Activated CD8-positive, alpha-beta memory T cell treated with anti-CD3 and anti-CD28 coated beads for 36 hours (primary cell): ENCODE results near the gene PTPRA. TPM values are rescaled to one million over a fixed set of nuclear protein-coding genes. Genes with fewer than 3 reads are reported as not detected.
"Not testable (repeated sequence)": the region's sequence is repeated elsewhere in the genome, so short reads cannot be mapped to it uniquely, and the experiment has no call there.

Experiments used
- CTCF ChIA-PET: fragments of 350-600 bp; sonication (Branson Sonifier 250); formaldehyde crosslinking; loops from one replicate; lab custom pipeline; 2021; ENCODE audit warnings: antibody characterized with exemption; lab: Charles Lee
- POLR2A ChIA-PET: fragments of 350-600 bp; sonication (Branson Sonifier 250); formaldehyde crosslinking; loops from one replicate; lab custom pipeline; 2021; ENCODE audit warnings: antibody characterized with exemption; lab: Charles Lee
- total RNA-seq, 2 experiments: library from RNA; stranded (reverse); gene quantifications; one replicate each; pipeline ENCODE4 v1.2.3, GENCODE V29; 2021

The PTPRA gene
- total RNA-seq, 2 experiments from 2014 or later, result 47.7 to 48.4 TPM

GRCh38 chr20:3044336-3044965 is 171.2 kb downstream of the PTPRA start:
- ChIA-PET POLR2A (no interaction called here), CTCF (no interaction called here)

DNA sequence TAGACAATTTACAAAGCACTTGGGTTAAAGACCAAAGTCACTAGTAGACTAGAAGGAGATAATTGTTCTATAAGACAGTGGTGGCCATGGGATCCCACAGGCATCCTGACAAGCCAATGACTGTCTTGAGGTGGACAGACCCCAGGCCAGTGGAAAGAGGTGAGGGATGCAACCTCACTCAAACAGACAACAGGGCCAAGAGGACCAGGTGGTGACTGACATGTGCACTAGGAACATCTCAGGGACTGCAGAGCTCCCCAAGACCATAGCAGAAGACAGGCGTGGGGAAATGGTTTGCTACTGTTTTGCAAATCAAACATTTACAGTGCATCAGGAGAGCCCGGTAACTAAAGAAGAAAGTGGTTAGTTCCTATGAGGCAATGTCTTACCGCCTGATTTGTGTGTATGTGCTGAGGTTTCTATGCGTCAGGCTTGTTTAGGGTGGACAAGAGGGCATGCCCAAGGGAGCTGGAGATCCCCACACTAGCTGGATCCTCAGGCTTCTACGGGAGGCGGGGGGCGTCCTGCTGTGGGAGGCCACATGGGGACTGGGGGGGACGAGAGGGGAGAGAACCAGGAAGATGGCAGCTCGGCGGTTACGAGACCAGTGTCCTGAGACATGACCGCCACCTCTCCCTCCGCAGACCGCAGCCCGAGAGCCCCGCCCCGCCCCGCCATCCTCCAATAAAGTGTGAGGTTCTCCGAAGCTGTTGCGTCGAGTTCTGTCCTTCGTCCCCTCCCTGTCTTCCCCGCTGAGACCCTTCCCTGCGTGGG is 171.9 kb downstream of the PTPRA start:
- ChIA-PET POLR2A (interaction anchor here (0.5 to 1.0 kb wide), 7 partner anchors 30 to 1860 kb away, joined by 3 to 6 read pairs (median 4); no protein-coding TSS in a partner anchor), CTCF (no interaction called here)

GRCh38 chr20:3045816-3046676 is 172.8 kb downstream of the PTPRA start, which contains the start of gene MRPS26:
TSS of gene MRPS26 (plus strand) at chr20:3046052. CDS start at chr20:3046069, 17 bp downstream.
- ChIA-PET POLR2A (interaction anchor here (0.5 to 1.3 kb wide), 6 partner anchors 31 to 158 kb away, joined by 3 to 5 read pairs (median 4); no protein-coding TSS in a partner anchor), CTCF (no interaction called here)

GRCh38 chr20:3046677-3047462 is 173.6 kb downstream of the PTPRA start:
- ChIA-PET CTCF (no interaction called here), POLR2A (interaction anchor here (0.6 to 1.3 kb wide), 2 partner anchors 55 to 157 kb away, joined by 3 to 4 read pairs; no protein-coding TSS in a partner anchor)

DNA sequence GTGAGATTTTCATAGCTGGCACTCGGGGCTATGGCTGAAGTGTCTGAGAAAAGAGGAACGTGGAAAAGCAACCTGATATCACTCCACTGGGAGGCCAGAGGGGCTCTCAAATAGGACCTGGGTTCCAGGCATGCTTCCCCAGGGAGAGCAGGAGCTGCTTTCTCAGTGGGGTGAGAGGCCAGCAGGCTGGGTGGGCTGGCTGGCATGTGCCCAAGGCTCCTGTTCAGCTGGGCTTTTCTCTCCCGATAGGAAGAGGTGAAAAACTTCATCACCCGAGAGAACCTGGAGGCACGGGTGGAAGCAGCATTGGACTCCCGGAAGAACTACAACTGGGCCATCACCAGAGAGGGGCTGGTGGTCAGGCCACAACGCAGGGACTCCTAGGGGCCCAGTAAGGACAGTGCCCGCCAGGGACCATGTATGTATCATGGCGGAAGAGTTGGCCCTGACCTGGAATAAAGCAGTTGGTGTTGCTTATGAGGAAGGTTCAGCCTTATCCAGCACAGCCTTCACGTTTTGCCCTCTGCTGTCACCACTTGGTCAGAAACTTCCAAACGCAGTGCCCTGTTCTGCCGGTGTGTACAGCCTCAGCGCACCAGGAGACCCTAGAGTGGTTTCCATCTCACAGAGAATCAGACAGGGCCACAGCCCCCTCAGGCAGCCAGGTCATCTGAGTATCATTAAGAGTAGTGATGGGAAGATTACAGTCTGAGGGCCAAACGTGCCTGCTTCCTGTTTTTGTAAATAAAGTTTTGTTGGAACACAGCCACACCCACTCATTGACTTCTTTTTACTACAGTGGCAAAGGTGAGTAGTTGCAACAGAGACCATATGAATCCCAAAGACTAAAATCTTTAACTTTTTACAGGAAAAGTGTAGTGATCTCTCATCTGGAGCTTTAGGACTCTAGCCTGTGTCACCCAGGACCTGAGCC is 174.5 kb downstream of the PTPRA start:
- POLR2A ChIA-PET, result interaction anchor here (1.3 kb wide), 1 partner anchor 156 kb away, joined by 3 read pairs; no protein-coding TSS in a partner anchor
- CTCF ChIA-PET, result no interaction called here

- CTCF ChIA-PET, result interaction anchor here (0.6 kb wide), 1 partner anchor 29 kb away, joined by 3 read pairs; no protein-coding TSS in a partner anchor
- POLR2A ChIA-PET, result interaction anchor here (0.7 kb wide), 2 partner anchors 64 to 265 kb away, joined by 4 to 5 read pairs; no protein-coding TSS in a partner anchor
These were observed 178.2 kb downstream of the PTPRA start for GRCh38 chr20:3051385-3052019.

DNA sequence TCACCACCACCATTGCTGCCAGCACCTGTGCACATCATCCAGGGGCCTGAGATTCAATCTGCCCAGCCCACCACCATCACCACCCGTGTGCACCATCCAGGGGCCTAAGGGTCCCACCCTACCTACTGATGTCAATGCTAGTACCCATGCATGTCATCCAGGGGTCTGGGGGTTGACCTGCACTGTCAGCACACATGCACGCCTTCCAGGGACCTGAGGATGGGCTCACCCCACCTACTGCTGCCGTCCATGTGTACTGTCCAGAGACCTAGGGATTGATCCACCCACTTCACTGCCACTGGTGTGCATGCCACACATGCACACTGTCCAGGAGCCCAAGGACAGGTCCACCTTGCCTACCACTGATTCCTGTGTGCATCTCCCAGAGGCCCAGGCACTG is 186.2 kb downstream of the PTPRA start:
- POLR2A ChIA-PET, result no interaction called here
- CTCF ChIA-PET, result no interaction called here

DNA sequence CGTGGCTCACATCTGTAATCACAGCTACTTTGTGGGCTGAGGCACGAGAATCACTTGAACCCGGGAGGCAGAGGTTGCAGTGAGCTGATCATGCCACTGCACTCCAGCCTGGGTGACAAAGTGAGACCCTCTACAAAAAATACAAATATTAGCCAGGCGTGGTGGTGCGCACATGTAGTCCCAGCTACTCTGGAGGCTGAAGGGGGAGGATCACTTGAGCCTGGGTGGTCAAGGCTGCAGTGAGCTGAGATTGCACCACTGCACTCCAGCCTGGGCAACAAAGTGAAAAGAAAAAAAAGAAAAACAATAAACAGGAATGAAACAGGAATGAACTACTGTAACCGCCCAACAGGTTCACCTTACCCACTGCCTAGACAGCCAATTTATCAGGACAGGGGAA is 190.8 kb downstream of the PTPRA start:
- POLR2A ChIA-PET, result not testable (repeated sequence)
- CTCF ChIA-PET, result interaction anchor here (1.7 kb wide), 1 partner anchor 10 kb away, joined by 7 read pairs; no protein-coding TSS in a partner anchor

DNA sequence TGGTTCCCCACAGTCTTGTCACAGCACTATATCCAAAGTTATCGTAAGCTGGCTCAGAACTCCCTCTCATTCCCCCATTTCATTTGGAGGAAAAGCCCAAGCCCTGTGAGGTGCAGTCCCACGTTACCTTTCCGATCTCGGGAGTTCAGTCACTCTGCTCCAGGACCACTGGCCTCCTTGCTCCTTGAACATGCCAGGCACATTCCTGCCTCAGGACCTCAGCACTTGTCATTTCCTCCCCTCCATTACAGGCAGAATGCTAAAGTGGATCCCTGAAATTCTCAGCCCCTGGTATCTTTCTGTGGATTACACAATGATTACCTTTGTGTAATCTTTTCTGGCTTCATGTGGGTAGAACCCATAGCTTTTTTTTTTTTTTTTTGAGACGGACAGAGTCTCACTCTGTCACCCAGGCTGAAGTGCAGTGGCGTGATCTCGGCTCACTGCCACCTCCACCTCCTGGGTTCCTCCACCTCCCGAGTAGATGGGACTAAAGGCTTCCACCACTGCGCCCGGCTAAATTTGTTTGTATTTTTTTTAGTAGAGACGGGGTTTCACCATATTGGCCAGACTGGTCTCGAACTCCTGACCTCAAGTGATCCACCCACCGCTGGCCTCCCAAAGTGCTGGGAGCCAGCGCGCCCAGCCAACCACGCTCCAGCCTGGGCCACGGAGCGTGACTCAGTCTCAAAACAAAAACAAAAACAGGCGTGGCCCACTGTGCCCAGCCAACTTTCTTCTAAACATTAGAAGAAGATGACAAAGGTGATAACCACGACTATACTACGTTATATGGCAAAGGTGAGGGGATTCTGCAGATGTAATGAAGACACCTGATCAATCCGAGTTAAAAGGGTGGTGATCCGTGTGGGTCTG is 194.1 kb downstream of the PTPRA start:
- POLR2A ChIA-PET, result no interaction called here

GRCh38 chr20:3068075-3068474 is 194.8 kb downstream of the PTPRA start:
- ChIA-PET CTCF (interaction anchor here (1.4 kb wide), 1 partner anchor 33 kb away, joined by 3 read pairs; no protein-coding TSS in a partner anchor), POLR2A (interaction anchor here (0.6 kb wide), 1 partner anchor 109 kb away, joined by 7 read pairs; no protein-coding TSS in a partner anchor)

More for the DNA sequence above, 194.1 kb downstream of the PTPRA start:
- CTCF ChIA-PET, result no interaction called here

DNA sequence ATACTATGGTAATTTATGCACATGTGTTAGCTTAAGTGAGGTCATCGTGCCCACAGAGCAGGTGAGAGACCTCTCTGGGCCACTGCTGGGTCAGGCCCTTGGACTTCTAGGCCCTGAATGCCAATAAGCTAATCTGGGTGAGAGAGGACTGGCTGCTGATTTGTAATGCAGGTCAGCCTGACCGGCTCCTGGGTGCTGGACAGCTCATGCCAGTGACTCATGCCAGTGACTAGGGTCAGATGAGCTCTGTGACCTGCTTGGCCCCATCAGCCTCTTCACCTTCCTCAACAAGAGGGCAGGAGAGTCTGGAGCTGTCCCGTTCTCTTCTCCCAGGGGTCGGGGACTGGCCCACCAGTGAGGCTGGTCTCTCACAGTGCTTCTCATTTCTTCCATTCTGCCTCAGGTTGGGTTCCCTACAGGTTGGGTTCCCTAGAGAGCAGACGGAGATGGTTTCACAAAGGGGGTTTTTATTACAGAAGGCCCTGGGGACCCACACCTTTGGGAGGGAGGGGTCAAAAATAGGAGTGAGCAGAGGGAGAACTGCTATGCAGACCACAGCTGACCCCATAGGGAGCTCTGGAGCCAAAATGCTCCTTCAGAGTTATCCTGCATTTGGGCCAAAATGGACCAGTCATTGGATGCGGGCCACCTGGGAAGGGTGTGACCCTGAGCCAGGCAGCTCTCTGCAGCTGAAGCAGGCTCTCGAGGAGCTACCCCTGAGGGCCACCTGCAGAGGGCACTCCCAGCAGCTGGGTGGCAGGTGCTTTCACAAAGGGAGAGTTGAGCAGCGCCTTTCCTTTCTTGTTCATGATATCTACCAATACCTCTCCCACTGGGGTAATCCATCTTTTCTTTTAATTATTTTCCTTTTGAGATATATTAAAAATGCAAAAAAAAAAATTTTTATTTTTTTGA is 196.0 kb downstream of the PTPRA start:
- ChIA-PET CTCF (interaction anchor here (1.0 to 1.6 kb wide), 3 partner anchors 15 to 184 kb away, joined by 3 to 6 read pairs (median 3); no protein-coding TSS in a partner anchor), POLR2A (interaction anchor here (0.8 to 1.2 kb wide), 2 partner anchors 20 to 23 kb away, joined by 3 read pairs; no protein-coding TSS in a partner anchor)

DNA sequence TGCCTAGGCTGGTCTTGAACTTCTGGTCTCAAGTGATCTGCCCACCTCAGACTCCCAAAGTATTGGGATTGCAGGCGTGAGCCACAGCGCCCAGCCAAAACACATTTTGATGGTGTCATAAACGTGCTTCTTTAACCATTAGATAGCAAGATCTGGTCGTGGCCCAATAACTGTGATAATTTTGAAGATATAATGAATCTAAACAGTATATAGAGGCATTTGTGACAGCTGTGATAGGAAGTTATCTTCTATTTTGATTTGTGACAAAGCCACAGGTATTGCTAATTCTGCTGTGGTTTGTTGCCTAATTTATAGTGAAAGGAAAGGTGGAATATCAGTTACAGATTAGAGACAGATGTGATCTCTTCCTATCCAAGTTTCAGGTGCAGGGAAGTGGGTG is 197.4 kb downstream of the PTPRA start:
- CTCF ChIA-PET, result interaction anchor here (1.0 kb wide), 1 partner anchor 91 kb away, joined by 4 read pairs; no protein-coding TSS in a partner anchor
- POLR2A ChIA-PET, result no interaction called here

DNA sequence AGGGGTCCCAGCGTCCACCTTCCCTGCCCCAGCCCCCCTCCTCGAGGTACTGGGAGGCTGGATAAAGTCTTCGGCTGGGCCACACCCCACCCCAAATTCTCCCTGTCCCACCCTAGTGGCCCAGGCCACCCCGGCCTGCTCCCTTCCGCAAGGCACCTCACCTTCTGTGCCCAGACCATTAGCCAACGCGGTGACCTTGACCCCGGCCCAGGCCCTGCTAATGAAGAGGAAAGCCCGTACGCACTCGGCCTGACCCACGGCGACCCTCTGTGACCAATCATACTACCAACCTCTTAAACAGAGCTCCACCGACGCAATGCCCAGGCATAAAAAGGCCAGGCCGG is 198.0 kb downstream of the PTPRA start:
- POLR2A ChIA-PET, result no interaction called here
- CTCF ChIA-PET, result interaction anchor here (1.5 kb wide), 1 partner anchor 21 kb away, joined by 4 read pairs; no protein-coding TSS in a partner anchor
